GM18507 (cell line): Measurements from ENCODE around the gene HECW1.
A peak's percentile ranks its signal among the peaks of the same experiment; 100 is the strongest.

ENCODE experiments used
- DNase-seq: peaks from one replicate; pipeline ENCODE4 v3.0.0; 2011; ENCODE audit warnings: low read depth; ENCODE audit not compliant: insufficient read length; ENCODE audit errors: extremely low spot score
- FAIRE-seq: peaks from 2 replicates; lab custom pipeline; 2011; peaks lifted over from hg19 to GRCh38; lab: Jason Lieb, UNC

HECW1 gene

DNA sequence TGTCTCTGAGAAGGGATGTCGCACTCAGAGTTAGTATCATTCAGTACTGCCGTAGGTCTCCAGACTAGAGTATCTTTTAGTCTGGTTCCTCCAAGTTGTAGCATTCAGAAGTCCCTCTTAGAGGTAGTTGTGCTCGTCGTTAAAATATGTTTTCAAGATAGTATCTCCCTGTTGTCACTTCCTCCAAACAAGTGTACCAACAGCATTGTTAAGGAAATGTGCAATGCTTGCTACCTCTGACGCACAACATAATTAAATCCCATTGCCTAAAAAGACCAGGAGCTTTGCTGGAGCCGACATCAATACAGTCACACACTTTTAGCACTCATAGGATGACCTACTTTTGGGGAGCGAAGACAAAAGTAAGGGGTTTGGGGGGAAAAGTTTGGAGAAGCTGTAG lies 390.5 kb downstream of the HECW1 start:
- no peak for FAIRE-seq
- DNase-seq, result no peak

DNA sequence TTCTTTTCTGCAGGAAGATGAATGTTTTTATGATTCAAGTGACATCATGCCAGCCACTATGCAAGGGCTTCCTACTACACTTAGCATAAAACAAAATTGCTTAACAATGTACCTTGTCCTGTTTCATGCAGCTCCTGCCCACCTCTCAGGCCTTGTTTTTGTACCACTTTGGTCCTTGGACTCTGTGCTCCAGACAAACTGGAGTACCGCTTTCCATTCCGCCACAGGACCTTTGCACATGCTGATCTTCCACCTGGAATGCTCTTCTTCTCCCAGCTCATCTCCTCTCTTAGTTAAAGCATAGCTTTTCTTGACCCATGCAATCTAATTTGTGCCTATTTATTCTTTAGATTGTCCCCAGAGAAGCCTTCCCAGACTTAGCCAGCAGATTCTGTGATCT lies 393.0 kb downstream of the HECW1 start:
- no peak for FAIRE-seq
- DNase-seq, result no peak

DNA sequence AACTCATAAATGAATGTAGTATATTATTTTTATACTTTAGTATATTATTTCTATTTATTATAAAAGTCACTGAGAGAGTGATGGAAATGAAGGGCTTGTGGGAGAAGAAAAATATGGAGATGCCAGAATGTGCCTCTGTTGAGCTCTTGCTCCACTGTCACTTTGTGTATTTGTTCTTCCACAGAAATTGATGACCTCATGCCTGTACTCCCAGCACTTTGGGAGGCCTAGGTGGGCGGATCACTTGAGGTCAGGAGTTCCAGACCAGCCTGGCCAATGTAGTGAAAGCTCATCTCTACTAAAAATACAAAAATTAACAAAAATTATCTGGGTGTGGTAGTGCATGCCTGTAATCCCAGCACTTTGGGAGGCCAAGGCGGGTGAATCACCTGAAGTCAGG lies 394.0 kb downstream of the HECW1 start:
- DNase-seq, result no peak
- no peak for FAIRE-seq

DNA sequence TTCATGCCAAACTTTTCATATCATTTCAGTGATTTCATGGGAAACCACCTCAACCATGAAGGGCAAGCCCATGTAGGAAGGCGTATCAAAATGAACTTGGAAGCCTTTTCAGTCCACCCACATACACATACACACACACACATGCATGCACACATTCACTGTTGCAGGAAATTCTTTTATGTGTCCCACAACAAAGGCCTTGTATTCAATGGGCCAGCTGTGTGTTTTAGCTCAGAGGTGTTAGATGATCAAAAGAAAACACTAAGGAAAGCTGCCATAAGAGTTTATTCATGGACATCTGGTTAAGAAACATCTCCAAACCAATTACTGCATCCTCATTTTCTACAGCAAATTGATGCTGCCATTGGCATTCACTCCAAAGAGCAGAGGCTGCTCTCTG lies 396.0 kb downstream of the HECW1 start:
- DNase-seq, result no peak
- no peak for FAIRE-seq

DNA sequence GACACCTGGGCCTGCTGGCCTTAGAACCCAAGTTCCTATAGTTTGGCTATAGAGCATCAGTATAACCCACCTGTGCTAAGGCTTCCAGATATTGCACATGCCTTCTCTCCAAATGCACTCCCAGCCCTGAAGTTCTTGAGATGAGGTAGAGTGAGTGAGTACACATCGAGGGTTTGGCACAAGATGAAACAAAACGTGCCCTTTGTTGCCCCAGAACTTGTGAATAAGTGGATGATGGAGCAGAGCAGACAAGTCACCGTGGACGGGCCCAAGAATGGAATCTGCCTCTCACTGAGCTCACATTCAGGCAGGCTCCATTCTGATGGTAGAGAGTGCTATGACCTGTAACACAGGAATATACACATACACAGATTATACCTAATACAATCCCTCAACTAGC lies 397.5 kb downstream of the HECW1 start:
- no peak for FAIRE-seq
- no peak for DNase-seq

DNA sequence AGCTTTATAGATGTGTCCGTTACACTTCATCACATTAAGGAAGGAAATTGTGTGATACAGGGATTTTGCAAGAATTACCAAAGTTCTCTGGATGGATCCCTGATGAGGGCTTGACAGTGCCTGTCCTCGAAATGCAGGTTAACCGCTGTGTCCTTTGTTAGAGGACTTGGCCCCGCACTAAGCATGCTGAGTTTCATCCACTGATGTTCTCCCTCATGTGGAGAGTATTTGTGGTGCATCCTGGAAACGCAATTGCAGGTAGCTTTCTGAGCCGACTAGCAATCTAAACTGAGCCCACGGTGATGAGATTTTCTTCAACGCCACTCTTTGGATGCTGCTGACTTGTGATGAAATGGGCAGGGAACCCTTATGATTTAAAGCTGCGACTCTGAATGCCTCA lies 398.6 kb downstream of the HECW1 start:
- DNase-seq (no peak), FAIRE-seq (no peak)

DNA sequence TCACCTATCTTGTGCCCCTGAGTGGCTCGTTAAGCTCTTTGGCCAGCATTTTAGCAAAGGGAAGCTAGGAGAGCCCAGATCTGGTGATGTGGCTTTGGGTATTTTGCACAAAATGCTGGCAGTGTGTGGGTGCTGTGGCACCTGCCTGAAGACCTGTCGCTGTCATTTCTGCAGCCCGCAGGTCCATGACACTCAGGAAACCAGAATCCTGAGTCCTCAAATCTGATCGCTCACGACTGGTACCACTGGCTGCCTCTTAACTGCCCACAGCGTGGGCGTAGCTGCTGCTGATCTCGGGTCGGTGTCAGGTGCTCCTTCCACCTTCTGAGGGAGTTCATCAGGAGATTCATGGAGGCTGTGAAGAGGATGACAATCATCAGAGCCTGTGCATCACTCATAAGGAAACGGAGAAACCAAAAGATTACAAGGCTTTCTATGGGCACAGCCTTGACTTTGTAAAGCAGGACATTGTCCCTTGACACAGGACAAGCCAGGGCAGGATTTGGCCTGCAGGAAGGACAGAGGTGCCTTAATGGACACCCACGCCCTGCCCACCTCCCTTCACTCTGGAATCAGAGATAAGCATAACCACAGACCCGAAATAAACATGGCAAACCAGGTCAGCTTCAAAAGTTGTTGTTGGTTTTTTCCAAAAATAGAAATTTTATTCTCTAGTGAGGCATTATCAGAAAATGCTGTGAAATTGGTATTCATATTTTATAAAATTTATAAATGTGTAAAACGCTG lies 399.5 kb downstream of the HECW1 start:
- DNase-seq (no peak), FAIRE-seq (no peak)

DNA sequence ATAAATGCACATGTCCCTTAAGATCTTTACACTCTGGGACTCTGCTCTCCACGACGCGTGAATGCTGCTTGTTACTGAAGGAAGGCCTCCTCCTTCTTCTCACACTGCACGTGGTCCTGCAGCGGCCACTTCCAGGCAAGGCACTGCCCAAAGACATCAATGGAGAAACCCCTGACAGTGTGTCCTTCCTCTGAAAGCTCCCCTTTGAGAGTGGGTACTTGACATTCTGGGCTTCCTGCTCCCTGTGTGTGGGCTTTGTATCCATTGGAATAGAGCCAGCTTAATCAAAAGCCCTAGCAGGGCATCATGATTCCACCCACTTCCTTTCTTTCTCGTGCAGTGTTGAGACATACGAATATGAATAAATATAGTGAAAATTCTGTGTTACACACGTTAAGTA lies 400.8 kb downstream of the HECW1 start:
- FAIRE-seq, result no peak
- no peak for DNase-seq

DNA sequence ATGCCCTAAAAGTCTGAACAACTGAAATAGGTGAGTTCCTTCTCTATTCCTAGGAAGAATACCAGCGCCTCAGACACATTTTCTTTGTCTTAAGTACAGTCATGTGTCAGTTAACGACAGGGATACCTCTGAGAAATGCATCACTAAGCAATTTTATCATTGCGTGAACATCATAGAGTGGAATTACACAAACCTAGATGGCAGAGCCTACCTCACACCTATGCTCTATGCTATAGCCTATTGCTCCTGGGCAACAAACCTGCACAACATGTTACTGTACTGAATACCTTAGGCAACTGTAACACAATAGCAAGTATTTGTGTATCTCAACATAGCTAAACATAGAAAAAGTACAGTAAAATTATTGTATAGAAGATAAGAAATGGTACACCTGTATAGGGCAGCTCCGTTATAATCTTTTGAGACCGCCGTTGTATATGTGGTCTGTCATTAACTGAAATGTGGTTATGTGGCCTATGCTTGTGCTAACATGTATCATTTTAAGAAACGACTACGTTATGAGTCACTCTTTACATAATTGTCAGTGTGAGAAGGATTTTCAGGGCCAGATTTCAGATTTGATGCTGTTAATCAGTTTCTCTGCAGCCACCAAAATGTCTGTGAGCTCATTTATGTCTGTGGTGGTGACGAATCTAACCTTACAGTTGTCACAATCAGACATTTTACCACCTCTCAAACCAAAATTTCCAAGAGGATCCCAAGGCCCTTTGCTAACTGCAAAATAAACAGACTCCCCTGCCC lies 404.3 kb downstream of the HECW1 start:
- DNase-seq (no peak), FAIRE-seq (peak; percentile 62)

DNA sequence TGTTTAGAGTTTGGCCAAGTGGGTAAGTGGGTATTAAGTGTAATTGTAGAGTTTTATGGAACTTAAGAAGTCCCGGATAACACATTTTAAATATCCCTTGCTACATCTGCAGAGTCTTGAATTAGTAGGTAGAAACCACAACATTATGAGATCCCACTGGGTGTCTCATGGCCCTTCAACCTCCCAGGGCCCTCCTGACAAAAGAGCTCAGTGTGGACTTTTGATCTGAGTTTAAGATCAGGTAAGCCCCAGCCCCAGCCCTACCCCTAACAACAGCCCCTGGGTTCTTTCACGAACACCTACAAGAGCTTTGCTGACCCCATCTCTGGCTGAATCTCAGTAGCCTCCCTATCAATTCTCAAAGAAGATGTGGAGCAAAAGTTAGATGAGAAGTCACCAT lies 405.0 kb downstream of the HECW1 start:
- DNase-seq, result no peak
- FAIRE-seq, result no peak

DNA sequence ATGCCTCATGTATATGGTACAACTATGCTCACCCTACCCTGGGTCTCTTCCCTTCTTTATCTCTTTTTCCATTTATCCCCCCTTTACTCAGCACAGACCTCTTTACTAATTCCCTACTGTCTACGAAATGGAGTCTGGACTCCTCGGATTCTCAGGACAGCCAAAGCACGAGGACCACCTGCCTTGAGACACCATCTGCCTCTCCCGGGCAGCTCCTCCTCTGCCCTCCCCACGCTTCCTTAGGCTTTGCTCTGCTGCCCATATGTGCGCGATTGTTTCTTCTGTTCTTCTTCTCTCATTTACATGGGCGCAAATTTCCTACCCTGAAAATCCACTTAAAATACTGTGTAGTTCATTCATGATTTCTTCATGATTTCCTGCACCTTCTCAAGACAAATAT lies 407.8 kb downstream of the HECW1 start:
- no peak for DNase-seq
- no peak for FAIRE-seq

DNA sequence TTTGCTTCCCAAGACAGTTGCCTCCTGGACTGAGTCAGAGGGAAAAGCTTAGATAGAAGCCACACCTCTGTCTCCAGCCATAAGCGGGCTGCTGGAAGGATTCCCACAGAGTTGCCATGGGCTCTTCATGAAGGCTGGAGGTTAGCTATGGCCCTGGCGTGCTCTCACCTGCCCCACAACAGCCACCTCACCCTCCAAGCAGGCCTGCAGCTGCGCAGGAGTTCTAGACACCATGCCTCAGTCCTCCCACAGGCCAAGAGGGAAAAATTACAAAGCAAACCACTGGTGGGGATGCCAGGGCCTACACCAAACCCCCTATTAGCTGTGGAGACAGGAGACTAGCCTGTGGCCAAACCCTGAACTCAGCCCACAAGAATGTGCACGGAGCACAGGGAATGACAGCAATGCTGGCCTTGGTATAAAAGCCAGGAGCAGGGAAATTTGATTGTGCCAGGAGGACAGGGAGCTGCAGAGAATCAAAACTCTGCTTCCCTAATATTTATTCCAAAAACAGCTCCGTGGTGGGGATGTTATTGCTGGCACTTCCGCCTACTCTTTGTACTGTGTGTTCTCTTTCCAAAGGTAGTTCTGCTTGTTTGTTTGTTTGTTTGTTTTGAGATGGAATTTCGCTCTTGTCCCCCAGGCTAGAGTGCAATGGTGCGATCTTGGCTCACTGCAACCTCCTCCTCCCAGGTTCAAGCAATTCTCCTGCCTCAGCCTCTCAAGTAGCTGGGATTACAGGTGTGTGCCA lies 410.1 kb downstream of the HECW1 start:
- FAIRE-seq, result no peak
- DNase-seq, result no peak

DNA sequence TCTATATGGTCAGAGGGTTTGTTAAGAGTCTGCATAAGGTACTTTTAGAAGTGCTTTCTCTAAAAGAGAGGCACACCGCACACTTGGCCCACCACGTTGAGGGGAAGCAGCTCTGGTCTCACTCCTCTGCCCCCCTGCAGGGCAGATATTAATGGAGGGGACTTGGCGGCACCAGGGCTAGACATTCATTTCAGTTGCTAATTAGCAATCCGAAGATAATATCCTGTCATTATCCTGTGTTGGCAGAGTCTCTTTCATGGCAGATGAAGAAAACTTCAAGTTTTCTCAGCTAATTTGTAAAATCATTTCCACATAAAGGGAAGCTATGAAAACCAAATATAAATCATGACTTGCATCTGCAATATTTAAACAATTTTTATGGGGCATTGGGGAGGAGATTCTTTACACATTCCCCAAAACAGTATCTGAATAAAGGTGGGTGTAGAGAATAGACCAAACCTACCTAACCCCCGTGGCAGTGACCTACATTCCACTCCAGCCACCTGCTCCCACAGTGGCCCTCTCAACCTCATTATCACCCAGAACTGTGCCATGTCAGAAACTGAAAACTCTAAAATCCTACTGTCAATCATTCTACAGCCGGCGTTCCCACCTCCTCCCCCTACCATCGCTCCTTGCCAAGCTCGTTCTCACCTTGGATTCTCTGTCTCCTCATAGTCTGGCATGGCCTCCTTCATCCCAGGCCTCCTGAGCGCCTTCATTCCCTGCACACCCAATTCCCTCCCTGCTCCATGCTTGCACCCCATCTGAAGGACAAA lies 416.3 kb downstream of the HECW1 start:
- DNase-seq, result no peak
- no peak for FAIRE-seq

DNA sequence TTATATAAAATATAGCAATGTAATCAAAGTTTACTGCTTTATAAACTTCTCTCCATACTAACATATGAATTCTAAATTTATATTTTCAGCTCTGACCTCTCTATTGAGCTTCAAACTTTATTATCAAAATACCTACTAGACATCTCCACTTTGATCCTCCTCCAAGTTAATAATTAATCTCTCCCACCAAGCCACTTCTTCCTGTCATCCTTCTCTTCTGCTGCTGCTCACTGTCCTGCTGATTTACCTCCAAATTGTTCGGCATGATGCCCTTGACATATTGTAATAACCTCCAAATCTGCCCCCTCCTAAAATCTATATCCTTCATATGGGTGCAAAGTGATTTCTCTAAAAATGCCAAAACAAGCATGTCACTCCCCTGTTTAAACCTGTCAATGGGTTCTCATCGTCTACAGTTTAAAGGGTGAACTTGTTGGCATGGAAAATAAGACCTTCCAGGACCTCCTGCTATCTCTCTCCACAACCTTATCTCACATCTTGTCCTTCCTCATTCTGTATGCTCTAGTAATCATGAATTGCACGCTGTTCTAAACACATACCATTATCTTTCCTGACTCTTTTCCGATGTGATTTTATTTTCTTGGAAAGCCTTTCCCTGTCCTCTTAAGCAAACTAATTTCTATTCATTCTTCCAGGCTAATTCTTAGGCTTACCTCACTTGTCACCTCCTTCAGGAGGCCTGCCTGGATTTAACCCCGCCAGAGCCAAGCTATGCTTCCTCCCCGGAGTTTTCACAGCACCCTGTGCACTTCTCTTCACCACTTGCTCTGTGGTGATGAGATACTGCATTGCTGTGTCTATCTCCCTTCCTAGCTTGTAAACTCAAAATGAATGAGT lies 418.3 kb downstream of the HECW1 start:
- DNase-seq, result no peak
- no peak for FAIRE-seq

DNA sequence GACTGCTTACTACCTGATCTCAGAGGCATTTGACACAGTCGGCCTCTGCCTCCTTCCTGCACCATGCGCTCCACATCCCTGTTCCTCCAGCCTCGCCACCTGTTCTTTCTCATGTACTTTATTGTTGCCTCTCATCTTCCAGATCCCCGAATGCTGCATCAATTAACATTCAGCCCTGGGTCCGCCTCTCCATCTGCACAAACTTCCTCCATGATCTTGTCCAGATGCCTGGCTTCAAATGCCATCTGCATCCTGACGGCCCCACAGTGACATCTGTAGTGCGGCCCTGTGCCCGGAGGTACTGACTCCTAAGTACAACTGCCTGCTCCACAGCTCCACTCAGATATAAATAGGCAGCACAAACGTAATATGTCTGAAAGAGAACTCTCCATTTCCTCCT lies 419.3 kb downstream of the HECW1 start:
- DNase-seq, result no peak
- no peak for FAIRE-seq

DNA sequence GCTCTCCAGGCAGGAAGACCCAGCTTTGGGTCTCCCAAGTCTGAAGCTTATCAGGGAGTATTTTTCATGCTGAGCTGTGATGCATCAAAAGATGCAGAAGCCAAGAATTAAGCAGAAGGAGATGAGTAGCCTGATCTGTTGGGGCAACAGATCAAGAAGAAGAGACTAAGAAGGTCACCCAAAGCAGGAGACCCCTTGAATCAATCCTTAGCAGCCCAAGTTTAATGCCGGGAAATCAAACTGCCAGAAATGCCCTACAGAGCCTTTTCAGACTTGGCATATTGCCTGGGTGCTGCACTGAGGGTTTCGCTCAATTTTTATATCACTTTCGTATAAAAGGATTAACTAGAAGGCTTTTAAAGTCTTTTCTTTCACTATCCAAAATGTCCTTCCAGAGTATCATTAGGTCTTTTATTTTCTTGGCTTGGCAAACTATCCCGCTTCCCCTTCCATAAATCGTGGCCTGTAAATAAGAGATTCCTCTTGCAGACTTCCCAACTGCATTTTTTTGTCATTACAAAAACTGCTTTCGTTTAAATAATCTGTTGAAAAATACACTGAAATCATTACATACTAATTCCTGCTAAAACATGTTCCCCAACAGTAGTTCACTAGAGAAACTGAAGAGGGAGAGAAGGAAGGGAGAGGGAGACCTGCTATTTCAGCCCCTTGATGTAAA lies 421.5 kb downstream of the HECW1 start:
- no peak for DNase-seq
- no peak for FAIRE-seq

DNA sequence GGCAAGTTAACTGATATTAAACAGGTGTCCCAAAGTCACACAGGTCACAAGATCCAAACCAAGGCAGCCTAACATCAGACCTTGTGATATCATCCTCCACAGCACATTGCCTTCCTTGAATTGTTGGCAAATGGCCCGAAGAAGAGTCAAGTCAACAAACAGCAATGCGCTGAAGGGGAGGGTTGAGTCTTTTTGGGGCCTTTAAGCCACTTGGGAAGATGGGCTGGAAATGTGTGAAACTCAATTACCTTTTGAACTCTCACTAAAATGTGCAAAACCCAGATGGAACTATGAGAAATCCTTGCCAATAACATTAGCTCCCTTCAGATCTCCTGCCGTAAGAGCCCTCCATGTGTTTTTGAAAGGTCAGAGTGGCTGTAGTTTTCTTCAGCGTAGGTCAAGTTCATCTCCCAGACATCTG lies 422.6 kb downstream of the HECW1 start:
- DNase-seq (no peak), FAIRE-seq (no peak)

DNA sequence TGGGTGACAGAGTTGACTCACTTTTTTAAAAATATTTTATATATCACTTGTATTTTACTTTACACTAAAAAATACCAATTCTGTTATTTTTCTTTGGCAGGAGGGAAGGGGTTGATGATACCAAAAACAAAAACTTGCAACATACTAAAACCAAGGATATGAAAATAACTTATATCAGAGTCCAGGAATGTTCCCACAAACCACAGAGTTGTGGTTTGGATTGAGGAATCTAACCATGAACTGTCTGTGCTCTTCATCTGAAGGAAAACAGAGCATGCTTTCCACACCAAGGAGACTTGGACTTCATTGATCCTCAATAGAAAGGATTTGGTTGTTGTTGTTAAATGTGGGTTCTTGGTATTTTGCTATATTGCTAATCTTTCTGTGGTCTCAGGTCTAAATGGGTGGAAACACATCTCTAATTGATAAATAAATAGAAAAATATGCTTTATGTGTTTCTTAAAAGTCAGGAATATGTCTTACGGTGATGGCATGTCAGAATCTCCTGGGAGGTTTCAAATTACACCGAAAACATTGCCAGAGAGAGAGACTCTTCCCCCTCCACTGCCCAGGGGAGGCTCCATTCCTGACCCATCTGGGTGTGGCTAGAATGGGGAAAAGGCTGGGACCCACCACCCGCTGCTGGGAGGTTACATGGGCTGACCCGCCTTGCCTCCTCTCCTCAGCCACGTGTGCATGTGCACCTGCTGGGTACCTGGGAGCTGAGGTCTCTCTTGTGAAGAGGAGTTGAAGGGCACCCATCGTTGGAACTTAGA lies 423.6 kb downstream of the HECW1 start:
- no peak for FAIRE-seq
- no peak for DNase-seq
